Measurements from ENCODE around the gene WDR86.

Gene WDR86

GRCh38 chr7:151410405-151411390 is 860 bp upstream of the WDR86 start:
- DNase-seq (ENCODE audit: low read depth): no peak
- peak overlapping the region; percentile 57 for H3K4me3 ChIP-seq (ENCODE audit: low read depth, low read length)
- TF ChIP-seq CTCF (IDR thresholded peaks at IDR 0.05; ENCODE audit: low read depth, low read length, missing control alignments): no peak
- in situ Hi-C loops (cut with HindIII; ENCODE audit: low sequenced_read_pairs): no loop called here

- no peak for DNase-seq (ENCODE audit: low read depth)
- peak overlapping the region; percentile 57 for H3K4me3 ChIP-seq (ENCODE audit: low read depth, low read length)
- in situ Hi-C loops (cut with HindIII; ENCODE audit: low sequenced_read_pairs): no loop called here
- TF ChIP-seq CTCF (IDR thresholded peaks at IDR 0.05; ENCODE audit: low read depth, low read length, missing control alignments): no peak
Observed at GRCh38 chr7:151408839-151409666, 785 bp downstream of the WDR86 start.

GRCh38 chr7:151408498-151408838 is 1.4 kb downstream of the WDR86 start:
- no peak for DNase-seq (ENCODE audit: low read depth)
- H3K4me3 ChIP-seq (ENCODE audit: low read depth, low read length): peak overlapping the region; percentile 57
- no peak for TF ChIP-seq CTCF (IDR thresholded peaks at IDR 0.05; ENCODE audit: low read depth, low read length, missing control alignments)
- in situ Hi-C loops (cut with HindIII; ENCODE audit: low sequenced_read_pairs): no loop called here

GRCh38 chr7:151406886-151407583 is 2.8 kb downstream of the WDR86 start:
- in situ Hi-C loops (cut with HindIII; ENCODE audit: low sequenced_read_pairs): no loop called here
- no peak for TF ChIP-seq CTCF (IDR thresholded peaks at IDR 0.05; ENCODE audit: low read depth, low read length, missing control alignments)
- H3K4me3 ChIP-seq (ENCODE audit: low read depth, low read length): no peak overlapping the region
- no peak for DNase-seq (ENCODE audit: low read depth)

GRCh38 chr7:151406051-151406875 is 3.6 kb downstream of the WDR86 start:
- H3K4me3 ChIP-seq (ENCODE audit: low read depth, low read length): no peak overlapping the region
- TF ChIP-seq CTCF (IDR thresholded peaks at IDR 0.05; ENCODE audit: low read depth, low read length, missing control alignments): no peak
- in situ Hi-C loops (cut with HindIII; ENCODE audit: low sequenced_read_pairs): no loop called here
- DNase-seq (ENCODE audit: low read depth): no peak

All from astrocyte of the cerebellum (primary cell).